GM19455 (cell line): ENCODE results near the gene DDX3Y.
A peak's percentile ranks its signal among the peaks of the same experiment; 100 is the strongest.

Source experiments
- ATAC-seq: cut with Tn5 transposase; IDR thresholded peaks from one replicate; pipeline ENCODE4 v1.9.1; 2021; ENCODE audit not compliant: unreplicated experiment

DDX3Y gene

DNA sequence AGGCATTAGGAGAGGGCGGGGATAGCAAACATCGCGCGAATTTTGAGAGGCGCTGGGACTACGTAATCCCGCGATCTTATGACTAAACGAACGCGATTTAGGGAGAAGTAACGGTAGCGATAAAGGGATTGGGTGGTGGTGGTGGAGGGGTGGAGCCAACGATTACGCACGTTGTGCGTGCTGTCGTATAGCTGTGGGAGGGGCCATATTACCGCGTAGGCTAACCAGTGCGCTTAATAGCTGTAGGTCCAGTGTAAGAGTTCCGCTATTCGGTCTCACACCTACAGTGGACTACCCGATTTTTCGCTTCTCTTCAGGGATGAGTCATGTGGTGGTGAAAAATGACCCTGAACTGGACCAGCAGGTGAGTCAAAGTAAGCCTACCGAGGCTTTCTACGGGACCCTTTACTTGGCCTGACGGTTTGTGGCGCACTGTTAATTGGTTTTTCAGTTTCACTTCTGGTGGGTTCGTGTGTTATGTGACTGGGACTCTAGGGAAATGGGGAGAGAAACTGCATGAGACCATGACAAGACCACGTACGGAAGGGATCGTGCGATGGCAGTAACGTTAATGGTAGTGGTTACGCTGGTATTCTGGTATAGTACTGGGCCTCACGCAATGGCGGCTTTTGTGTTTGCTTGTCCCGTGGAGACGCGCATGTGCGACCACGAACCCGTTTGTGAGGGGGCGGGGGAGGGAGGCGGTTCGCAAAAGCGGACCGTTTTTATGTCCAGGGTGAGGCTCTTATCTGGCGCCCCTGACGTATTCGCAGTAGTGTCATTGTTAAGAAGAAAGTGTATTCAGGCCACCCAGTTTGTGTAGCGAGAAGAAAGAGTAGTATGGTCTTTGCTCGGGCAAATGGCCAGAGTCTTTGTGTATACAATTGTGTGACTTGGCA, at the start of gene DDX3Y:
Gene DDX3Y (plus strand): TSS at position 251 of the 899 bp plus-strand sequence. CDS start 69 bp downstream, at position 320.
- peak; percentile 88 for ATAC-seq

GRCh38 chrY:12855791-12856275, 48.8 kb upstream of the DDX3Y start:
- no peak for ATAC-seq

DNA sequence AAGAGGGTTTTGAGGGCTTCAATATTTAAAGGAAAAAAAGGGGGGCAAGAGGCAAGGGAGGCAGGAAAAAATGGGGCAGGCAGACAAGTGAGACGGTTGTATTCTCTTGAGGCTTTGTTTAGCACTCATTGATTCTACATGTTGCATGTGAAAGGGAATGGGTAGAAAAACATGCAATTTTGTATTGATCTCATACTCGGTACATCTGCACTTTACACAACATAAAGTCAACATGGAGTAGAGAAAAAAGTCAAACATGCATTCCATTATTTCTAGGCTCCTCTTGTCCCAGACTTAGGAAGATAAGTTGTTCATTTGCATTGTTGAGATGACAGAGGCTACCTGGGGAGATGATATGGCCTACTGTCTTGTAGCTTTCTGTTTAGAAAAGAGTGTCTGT, 36.7 kb upstream of the DDX3Y start:
- ATAC-seq: no peak

DNA sequence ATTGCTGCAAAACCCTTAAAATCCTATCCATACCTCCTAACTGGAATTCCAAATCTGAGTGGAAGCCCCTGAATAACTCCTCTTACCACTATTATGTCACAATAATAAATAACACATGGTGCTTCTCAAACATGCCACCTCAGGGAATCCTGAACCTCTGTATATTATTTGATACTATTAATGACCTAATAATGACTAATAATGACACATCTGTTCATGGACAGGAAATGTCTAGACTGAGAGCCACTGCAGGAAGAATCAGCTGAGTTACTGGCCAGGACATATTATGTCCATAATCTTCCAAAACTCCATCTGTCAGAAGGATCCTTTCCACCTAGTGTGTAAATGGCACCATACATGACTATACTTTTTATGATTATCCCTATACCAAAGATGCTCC, 7.7 kb upstream of the DDX3Y start:
- ATAC-seq: no peak

DNA sequence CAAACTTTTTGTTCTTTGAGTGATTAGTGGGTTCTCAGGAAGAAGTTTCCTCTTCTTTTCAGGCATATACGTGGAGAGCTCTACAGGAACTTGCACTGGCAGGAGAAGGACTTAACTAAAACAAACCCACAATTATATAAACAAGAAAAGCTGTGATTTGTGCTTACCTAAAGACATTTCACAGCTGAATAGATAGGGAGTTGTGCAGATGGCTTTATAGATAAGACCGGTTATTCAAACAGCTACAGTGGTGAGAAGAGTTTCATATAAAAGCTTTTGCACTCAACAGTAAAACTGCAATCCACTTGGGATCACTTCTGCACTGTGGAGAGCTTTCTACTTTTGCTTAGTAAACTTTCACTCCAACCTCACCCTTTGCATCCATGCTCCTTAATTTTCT, 6.1 kb upstream of the DDX3Y start:
- ATAC-seq: no peak

DNA sequence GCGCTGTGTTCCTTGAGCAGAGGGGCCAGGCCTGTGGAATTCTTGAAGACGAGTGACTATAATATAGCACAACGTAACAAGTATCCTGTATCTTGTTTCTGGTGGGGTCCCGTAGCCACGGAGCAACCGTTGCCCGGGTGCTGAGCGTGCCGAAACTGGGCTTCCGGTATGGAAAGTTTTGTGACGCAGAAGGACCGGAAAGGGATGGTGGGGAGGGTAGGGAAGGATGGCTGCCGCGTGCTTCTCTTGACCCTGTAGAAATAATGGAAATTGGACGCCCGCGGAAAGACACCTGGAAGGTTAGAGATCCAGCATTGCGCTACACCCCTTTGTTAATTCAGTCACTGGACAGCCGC, 827 bp downstream of the DDX3Y start:
- peak; percentile 43 for ATAC-seq

- no peak for ATAC-seq
These were observed 1.2 kb downstream of the DDX3Y start for GRCh38 chrY:12905895-12906294.

- no peak for ATAC-seq
These were observed 8.9 kb downstream of the DDX3Y start for GRCh38 chrY:12913541-12913940.

GRCh38 chrY:12928043-12928442, 23.4 kb downstream of the DDX3Y start:
- ATAC-seq: no peak

DNA sequence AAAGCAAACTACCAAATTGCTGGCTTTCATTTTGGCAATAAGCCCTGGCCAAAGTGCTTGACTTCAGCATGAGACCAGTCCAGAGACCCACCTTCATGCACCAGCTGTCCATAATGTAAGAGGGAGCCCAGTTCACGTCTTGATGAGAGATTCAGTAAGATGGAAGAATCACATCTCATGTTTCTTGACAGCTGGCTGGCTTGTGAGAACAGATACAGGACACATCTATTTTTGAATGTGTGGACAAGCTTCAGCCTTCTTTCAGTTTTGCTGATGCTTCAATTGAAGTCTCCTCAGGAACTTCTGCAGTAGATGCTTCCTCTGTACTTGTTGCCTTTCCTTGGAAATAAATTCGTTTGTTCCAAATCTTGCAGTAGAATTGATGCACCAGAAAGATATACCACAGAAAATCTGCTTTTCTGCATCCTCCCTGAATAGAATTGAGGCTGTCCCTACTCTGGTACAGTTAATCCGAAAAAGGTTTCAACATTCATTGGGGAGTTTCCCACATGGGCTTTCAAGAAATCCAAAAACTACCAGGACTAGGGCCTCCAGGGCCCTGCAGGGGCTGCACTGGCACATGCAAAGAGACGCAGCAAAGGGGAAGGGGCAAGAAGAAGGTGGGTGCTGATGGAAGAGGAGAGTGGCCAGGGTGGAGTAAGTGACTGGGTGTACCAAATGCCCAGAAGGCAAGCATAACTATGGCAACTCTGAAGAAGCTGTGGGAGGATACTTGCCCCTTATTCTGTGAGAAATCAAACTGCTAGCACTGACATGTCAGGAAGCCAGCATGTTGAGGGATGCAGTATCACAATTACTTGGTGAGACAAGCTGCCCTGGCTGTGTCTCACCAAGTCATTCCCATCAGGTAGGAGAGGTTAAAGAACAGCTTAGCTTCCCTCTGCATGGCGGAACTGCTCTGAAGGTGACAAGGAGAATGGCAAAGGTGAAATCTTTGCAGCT, 37.3 kb downstream of the DDX3Y start:
- peak; percentile 66 for ATAC-seq
